K562 (cell line): Measurements from ENCODE around the gene PYROXD2. TPM values are rescaled to one million over a fixed set of nuclear protein-coding genes. Genes with fewer than 3 reads are reported as not detected.

Source experiments
- CEBPG ChIP-seq, 3 experiments: fragments of 200-800 bp in 1 of 3; sonication (Bioruptor generic) in 1 of 3; sonication (generic) in 1 of 3; formaldehyde crosslinking in 1 of 3; IDR thresholded peaks in 2 of 3; conservative IDR thresholded peaks in 1 of 3; 2 replicates each; pipeline versions ENCODE4 v1.6.1 to v1.8.0; 2016 to 2022; ENCODE audit warnings: missing compliant biosample characterization in 2 of 3, missing genetic modification characterization in 2 of 3, mild to moderate bottlenecking in 1 of 3, missing genetic modification reagents in 1 of 3
- EZH2 ChIP-seq: IDR thresholded peaks from 2 replicates; pipeline ENCODE4 v1.6.1; 2012; ENCODE audit warnings: low read depth, mild to moderate bottlenecking, inconsistent platforms, low read length, borderline replicate concordance
- RBM17 ChIP-seq: fragments of 200-400 bp; formaldehyde crosslinking; IDR thresholded peaks from 2 replicates; pipeline ENCODE4 v1.6.1; 2017; ENCODE audit warnings: low read depth, mild to moderate bottlenecking, low read length, borderline replicate concordance
- SIN3A ChIP-seq, 2 experiments: fragments of 150-350 bp in 1 of 2; IDR thresholded peaks; 2 replicates each; pipeline ENCODE4 v1.6.1; 2011 to 2016; ENCODE audit warnings: borderline replicate concordance in 2 of 2, low read depth in 2 of 2, low read length in 2 of 2, mild to moderate bottlenecking in 2 of 2, moderate library complexity in 2 of 2; ENCODE audit not compliant: control insufficient read depth in 1 of 2
- SMARCC2 ChIP-seq: fragments of 450-650 bp; IDR thresholded peaks from 2 replicates; pipeline ENCODE4 v1.6.1; 2017; ENCODE audit warnings: antibody characterized with exemption, moderate library complexity, mild to moderate bottlenecking, low read depth
- SNRNP70 ChIP-seq: fragments of 200-400 bp; formaldehyde crosslinking; optimal IDR thresholded peaks from 2 replicates; pipeline ENCODE3; 2017; ENCODE audit warnings: low read depth, low read length
- TAL1 ChIP-seq: fragments of 450-650 bp; IDR thresholded peaks from 2 replicates; pipeline ENCODE4 v1.6.1; 2016; ENCODE audit warnings: mild to moderate bottlenecking
- ZFPM2 ChIP-seq: fragments of 250-450 bp; sonication (Bioruptor Pico); IDR thresholded peaks from 2 replicates; pipeline ENCODE4 v1.5.1; 2022; ENCODE audit warnings: mild to moderate bottlenecking
- ZNF165 ChIP-seq: fragments of 250-450 bp; sonication (Bioruptor Pico); IDR thresholded peaks from 2 replicates; pipeline ENCODE4 v1.4.0; 2020; ENCODE audit warnings: borderline replicate concordance
- ZNF316 ChIP-seq: fragments of 450-650 bp; IDR thresholded peaks from 2 replicates; pipeline ENCODE4 v1.6.1; 2016
- ZNF431 ChIP-seq: sonication (generic); formaldehyde crosslinking; IDR thresholded peaks from 2 replicates; pipeline ENCODE4 v1.8.0; 2022; ENCODE audit warnings: mild to moderate bottlenecking, missing genetic modification reagents
- ZNF589 ChIP-seq: fragments of 200-800 bp; sonication (Bioruptor generic); IDR thresholded peaks from 2 replicates; pipeline ENCODE4 v1.6.1; 2016; ENCODE audit warnings: low read depth, missing genetic modification characterization, missing compliant biosample characterization
- polyA plus RNA-seq, 8 experiments: library from polyadenylated mRNA; depleted of rRNA in 4 of 8; stranded (reverse) in 5 of 8; unstranded in 3 of 8; fragments of >200 nt; fragmentation: Nextera tagmentation in 2 of 8; fragmentation: Illumina TruSeq in 1 of 8; extraction: Ambion mirVana in 2 of 8; extraction: Trizol in 1 of 8; gene quantifications; 2 replicates each; pipeline versions ENCODE4 v1.2.1 to v1.2.3, GENCODE V29; 2011 to 2014; ENCODE audit warnings: inconsistent platforms in 1 of 8, missing spikeins in 1 of 8
- total RNA-seq, 7 experiments: library from RNA; depleted of rRNA in 6 of 7; stranded (reverse); fragments of >200 nt in 6 of 7; fragmentation: Illumina TruSeq in 2 of 7; extraction: Trizol in 2 of 7; gene quantifications; 2 replicates each; pipeline versions ENCODE4 v1.2.1 to v1.2.3, GENCODE V29; 2011 to 2021; ENCODE audit warnings: low replicate concordance in 1 of 7
- TF ChIP-seq, protein P1 (sequence below): fragments of 250-450 bp; sonication (Bioruptor Pico); IDR thresholded peaks from 2 replicates; pipeline ENCODE4 v1.5.0; 2021; ENCODE audit warnings: mild to moderate bottlenecking, moderate library complexity
- TF ChIP-seq, protein P2 (sequence below): IDR thresholded peaks from 3 replicates; pipeline ENCODE4 v1.6.1; 2011; ENCODE audit warnings: borderline replicate concordance, mild to moderate bottlenecking; ENCODE audit not compliant: insufficient read length, insufficient read depth
- TF ChIP-seq, protein P3 (sequence below), 2 experiments: IDR thresholded peaks; 2 replicates each; pipeline ENCODE4 v1.6.1; 2011; ENCODE audit warnings: borderline replicate concordance in 1 of 2, control low read depth in 1 of 2, low read depth in 1 of 2, low read length in 1 of 2, mild to moderate bottlenecking in 1 of 2, mixed read lengths in 1 of 2, moderate library complexity in 1 of 2; ENCODE audit not compliant: insufficient read depth in 1 of 2, insufficient read length in 1 of 2, poor library complexity in 1 of 2, severe bottlenecking in 1 of 2; ENCODE audit errors: extremely low read depth in 1 of 2
- TF ChIP-seq, protein P4 (sequence below), 3 experiments: IDR thresholded peaks in 2 of 3; conservative IDR thresholded peaks in 1 of 3; 2 replicates each; pipeline ENCODE4 v1.5.1; 2011 to 2012; ENCODE audit warnings: low read length in 3 of 3, mild to moderate bottlenecking in 3 of 3, control low read depth in 2 of 3, improper control_type of control experiment in 1 of 3, inconsistent platforms in 1 of 3, low read depth in 1 of 3, mixed read lengths in 1 of 3, moderate library complexity in 1 of 3; ENCODE audit not compliant: insufficient read depth in 2 of 3

Gene PYROXD2
- total and polyA plus RNA-seq, 9 of the 15 experiments (the other 6 are each of a cell fraction or from before 2014, with no cell fraction given), result 0.14 to 1.4 (median 0.58) TPM

DNA sequence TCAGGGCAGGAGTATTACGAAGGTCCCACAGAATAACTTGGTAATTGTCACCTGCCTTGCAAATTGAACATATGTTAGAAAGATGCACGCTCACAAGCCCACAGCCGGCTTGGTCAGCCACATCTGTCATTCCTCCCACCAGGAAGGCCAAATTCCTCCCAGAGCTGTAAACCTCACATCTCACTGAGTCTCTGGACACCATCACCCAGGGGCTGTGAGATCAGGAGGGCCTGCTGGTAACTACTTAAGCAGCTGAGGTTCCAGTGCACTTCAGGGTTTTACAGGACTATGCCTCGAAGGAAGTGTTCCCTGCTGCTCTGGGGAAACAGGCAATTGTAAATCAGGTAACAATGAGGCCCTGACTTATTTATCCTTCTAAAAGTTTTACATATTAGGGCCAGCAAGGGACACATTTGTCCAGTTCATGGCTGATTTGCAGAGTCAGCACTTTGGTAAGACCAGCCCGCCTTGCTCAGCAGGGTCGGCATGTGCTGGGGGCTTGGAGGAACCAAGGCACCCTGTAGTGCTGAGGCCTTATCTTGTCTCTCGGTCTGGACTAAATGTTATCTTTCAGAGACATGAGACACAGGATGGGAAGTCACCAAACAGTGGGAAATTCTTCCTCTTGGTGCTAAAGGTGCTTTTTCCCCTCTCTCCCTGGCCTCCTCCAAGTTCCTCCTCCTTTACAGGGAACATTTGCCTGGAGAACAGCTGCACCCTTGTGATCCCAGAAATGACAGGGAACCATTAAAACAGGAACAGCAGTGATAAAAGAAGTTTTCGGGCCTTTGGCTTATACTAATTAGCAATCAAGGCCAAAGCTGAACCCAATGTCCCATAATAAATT, 34.3 kb downstream of the PYROXD2 start (continued):
- TF ChIP-seq ZNF589 (CRISPR knock-in tag), result no peak
- TF ChIP-seq ZNF316, result peak; percentile 98
- no peak for TF ChIP-seq CEBPG (CRISPR knock-in tag; IDR thresholded peaks at IDR 0.05)
- TF ChIP-seq CEBPG (tag; conservative IDR thresholded peaks at IDR 0.05 in 1 of 2, IDR thresholded peaks at IDR 0.05 in 1 of 2), result no peak
- TF ChIP-seq SMARCC2, result no peak
- TF ChIP-seq, protein P1, sequence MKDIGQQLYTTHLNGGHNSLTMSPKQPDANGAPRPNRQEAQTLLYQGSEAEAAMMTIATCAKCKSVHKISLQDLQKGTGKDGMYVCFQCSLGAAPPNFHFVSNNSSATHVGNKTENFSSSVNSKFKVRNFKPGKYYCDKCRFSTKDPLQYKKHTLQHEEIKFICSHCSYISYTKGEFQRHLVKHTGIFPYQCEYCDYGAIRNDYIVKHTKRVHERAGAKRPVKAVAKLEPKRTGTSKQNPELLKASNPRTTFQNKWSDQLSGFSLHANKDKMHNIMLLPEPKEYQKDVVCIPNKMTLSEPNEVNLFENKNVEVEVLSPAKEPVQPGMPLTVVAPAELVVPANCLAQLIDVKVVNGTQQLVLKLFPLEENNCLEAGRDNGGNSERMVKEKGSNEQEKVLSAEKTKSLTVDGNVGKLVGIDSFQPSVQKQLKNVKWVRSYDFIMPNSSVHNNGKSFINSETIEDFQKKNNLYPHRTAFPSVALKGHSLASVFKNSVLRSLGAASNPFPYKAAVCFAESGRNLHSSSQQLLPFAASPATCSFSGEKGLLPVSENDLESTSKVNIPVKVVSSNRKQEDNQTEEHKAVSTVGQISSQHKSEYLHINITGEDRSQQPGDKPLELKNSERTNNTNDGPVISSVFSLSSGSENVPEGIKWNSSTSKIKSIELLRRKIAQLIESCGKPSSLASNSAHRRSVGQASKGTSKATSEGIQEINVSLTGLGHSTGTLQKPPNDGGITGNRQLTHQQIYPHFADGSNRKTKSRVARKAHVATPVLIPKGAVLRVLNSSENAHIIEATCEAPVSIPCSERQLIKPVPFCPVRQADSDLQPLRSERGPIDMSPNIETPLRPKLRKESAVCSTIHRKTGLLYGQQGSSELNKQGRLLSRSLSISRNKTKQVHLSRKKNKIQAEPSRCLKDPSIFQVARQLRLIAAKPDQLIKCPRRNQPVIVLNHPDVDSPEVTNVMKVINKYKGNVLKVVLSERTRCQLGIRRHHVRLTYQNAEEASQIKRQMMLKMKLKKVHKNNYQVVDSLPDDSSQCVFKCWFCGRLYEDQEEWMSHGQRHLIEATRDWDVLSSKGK (CRISPR knock-in tag), result no peak
- TF ChIP-seq ZNF431 (CRISPR knock-in tag), result no peak
- TF ChIP-seq, protein P2, sequence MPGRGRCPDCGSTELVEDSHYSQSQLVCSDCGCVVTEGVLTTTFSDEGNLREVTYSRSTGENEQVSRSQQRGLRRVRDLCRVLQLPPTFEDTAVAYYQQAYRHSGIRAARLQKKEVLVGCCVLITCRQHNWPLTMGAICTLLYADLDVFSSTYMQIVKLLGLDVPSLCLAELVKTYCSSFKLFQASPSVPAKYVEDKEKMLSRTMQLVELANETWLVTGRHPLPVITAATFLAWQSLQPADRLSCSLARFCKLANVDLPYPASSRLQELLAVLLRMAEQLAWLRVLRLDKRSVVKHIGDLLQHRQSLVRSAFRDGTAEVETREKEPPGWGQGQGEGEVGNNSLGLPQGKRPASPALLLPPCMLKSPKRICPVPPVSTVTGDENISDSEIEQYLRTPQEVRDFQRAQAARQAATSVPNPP, result no peak
- peak; percentile 54; the same call in 1 of the 2 replicates for TF ChIP-seq TAL1
- no peak for TF ChIP-seq ZFPM2
- TF ChIP-seq, protein P3, sequence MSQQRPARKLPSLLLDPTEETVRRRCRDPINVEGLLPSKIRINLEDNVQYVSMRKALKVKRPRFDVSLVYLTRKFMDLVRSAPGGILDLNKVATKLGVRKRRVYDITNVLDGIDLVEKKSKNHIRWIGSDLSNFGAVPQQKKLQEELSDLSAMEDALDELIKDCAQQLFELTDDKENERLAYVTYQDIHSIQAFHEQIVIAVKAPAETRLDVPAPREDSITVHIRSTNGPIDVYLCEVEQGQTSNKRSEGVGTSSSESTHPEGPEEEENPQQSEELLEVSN (IDR thresholded peaks at IDR 0.05; ENCODE audit: borderline replicate concordance in 1 of 2, extremely low read depth in 1 of 2, insufficient read depth in 1 of 2, insufficient read length in 1 of 2, low read depth in 1 of 2, low read length in 1 of 2, poor library complexity in 1 of 2, severe bottlenecking in 1 of 2), result no peak
- TF ChIP-seq, protein P4, sequence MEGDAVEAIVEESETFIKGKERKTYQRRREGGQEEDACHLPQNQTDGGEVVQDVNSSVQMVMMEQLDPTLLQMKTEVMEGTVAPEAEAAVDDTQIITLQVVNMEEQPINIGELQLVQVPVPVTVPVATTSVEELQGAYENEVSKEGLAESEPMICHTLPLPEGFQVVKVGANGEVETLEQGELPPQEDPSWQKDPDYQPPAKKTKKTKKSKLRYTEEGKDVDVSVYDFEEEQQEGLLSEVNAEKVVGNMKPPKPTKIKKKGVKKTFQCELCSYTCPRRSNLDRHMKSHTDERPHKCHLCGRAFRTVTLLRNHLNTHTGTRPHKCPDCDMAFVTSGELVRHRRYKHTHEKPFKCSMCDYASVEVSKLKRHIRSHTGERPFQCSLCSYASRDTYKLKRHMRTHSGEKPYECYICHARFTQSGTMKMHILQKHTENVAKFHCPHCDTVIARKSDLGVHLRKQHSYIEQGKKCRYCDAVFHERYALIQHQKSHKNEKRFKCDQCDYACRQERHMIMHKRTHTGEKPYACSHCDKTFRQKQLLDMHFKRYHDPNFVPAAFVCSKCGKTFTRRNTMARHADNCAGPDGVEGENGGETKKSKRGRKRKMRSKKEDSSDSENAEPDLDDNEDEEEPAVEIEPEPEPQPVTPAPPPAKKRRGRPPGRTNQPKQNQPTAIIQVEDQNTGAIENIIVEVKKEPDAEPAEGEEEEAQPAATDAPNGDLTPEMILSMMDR (IDR thresholded peaks at IDR 0.05 in 2 of 3, conservative IDR thresholded peaks at IDR 0.05 in 1 of 3; ENCODE audit: insufficient read depth in 2 of 3, low read depth in 1 of 3, low read length in 3 of 3), result no peak
- no peak for TF ChIP-seq SIN3A (IDR thresholded peaks at IDR 0.05; ENCODE audit: borderline replicate concordance in 2 of 2, control insufficient read depth in 1 of 2, low read depth in 2 of 2, low read length in 2 of 2)
- no peak for TF ChIP-seq SNRNP70
- TF ChIP-seq RBM17, result no peak
- no peak for TF ChIP-seq EZH2
- no peak for TF ChIP-seq ZNF165 (CRISPR knock-in tag)
